ENCODE results near the gene SLC17A7.

SLC17A7 gene

DNA sequence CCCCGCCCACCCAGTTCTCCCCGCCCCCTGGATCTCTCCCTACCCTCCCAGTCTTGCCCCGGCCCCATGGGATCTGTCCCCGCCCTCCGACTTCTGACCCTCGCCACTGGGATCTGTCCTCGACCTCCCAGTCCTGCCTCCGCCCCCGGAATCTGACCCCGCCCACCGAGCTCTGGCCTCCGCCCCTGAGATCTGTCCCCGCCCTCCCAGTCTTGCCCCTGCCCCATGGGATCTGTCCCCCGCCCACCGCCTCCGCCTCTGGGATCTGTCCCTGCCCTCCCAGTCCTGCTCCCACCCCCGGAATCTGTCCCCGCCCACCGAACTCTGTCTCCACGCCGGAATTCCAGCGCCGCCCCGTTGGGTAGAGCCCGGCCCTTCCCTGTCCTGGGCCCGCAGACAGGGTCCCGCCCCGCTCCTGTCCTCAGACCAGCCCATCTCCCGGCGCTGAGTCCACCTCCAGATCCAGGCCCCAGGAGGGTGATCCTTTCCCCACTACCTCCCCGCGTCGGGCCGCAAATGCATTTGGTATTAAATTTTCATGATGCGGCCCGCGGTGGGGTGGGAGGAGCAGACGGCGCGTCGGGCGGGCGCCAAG, 1.5 kb upstream of the SLC17A7 start:
- H3K4me3 ChIP-seq (ENCODE audit: low read depth, low read length), result peak overlapping the region; percentile 77
- H3K27me3 ChIP-seq (ENCODE audit: control insufficient read depth, insufficient read depth, low read length), result peaks cover 42% of the 10 kb centered on the region
- no peak overlapping the region; the same call in 1 of the 2 replicates for H3K9ac ChIP-seq (ENCODE audit: low read depth, low read length)
- H3K36me3 ChIP-seq (ENCODE audit: control insufficient read depth, insufficient read depth, low read length), result peaks cover 12% of the 10 kb centered on the region
- H3K27ac ChIP-seq (ENCODE audit: low read depth, low read length), result peak overlapping the region; percentile 82
- peaks cover 10% of the 10 kb centered on the region for H3K4me1 ChIP-seq (ENCODE audit: control insufficient read depth, insufficient read depth, low read length)
- no peaks in the 10 kb centered on the region for H3K9me3 ChIP-seq (ENCODE audit: control insufficient read depth, insufficient read depth, low read length)

DNA sequence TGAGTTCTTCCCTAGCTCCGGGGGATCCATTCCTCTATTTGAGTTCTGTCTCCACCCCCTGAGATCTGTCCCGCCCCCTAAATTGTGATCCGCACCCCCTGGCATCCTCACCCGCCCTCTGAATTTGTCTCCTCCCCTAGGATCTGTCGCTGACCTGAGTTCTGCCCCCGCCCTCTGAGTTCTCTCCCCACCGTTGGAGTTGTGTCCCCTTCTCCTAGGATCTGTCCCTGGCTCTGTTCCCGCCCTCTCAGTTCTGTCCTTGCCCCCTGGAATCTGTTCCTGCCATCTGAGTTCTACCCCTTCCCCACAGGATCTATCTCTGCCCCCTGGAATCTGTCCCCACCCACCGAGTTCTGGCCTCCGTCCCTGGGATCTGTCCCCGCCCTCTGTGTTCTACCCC, 1.0 kb upstream of the SLC17A7 start:
- Histone ChIP-seq H3K27me3 (ENCODE audit: control insufficient read depth, insufficient read depth, low read length) (peaks cover 47% of the 10 kb centered on the region), H3K9ac (ENCODE audit: low read depth, low read length) (no peak overlapping the region), H3K4me1 (ENCODE audit: control insufficient read depth, insufficient read depth, low read length) (peaks cover 6% of the 10 kb centered on the region)

DNA sequence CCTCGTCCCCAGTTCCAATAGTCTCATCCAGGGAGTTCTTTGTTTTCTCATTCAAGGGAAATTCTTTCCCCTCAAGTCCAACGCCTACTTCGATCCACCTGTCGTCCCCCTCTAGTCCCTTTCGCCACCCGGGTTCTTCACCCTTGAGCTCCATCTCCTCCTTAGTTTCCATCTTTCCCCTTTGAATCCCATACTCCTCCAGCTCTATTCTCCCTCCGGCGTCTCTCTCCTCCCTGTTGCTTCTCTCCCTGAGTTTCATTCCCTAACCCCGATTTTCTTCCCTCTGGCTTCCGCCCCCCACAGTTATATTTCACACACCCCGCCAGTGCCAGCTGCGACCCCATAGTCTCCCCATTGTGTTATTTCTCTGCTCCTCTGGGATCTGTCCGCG, 628 bp upstream of the SLC17A7 start:
- Histone ChIP-seq H3K9ac (ENCODE audit: low read depth, low read length) (no peak overlapping the region), H3K27ac (ENCODE audit: low read depth, low read length) (no peak overlapping the region), H3K27me3 (ENCODE audit: control insufficient read depth, insufficient read depth, low read length) (peaks cover 51% of the 10 kb centered on the region), H3K36me3 (ENCODE audit: control insufficient read depth, insufficient read depth, low read length) (peaks cover 8% of the 10 kb centered on the region), H3K4me1 (ENCODE audit: control insufficient read depth, insufficient read depth, low read length) (peaks cover 6% of the 10 kb centered on the region), H3K4me3 (ENCODE audit: low read depth, low read length) (peak overlapping the region; percentile 55; the same call in 1 of the 2 replicates), H3K9me3 (ENCODE audit: control insufficient read depth, insufficient read depth, low read length) (no peaks in the 10 kb centered on the region)

More for the DNA sequence above, 1.0 kb upstream of the SLC17A7 start:
- peaks cover 12% of the 10 kb centered on the region for H3K36me3 ChIP-seq (ENCODE audit: control insufficient read depth, insufficient read depth, low read length)
- peak overlapping the region; percentile 55 for H3K4me3 ChIP-seq (ENCODE audit: low read depth, low read length)
- H3K27ac ChIP-seq (ENCODE audit: low read depth, low read length), result no peak overlapping the region
- H3K9me3 ChIP-seq (ENCODE audit: control insufficient read depth, insufficient read depth, low read length), result no peaks in the 10 kb centered on the region

DNA sequence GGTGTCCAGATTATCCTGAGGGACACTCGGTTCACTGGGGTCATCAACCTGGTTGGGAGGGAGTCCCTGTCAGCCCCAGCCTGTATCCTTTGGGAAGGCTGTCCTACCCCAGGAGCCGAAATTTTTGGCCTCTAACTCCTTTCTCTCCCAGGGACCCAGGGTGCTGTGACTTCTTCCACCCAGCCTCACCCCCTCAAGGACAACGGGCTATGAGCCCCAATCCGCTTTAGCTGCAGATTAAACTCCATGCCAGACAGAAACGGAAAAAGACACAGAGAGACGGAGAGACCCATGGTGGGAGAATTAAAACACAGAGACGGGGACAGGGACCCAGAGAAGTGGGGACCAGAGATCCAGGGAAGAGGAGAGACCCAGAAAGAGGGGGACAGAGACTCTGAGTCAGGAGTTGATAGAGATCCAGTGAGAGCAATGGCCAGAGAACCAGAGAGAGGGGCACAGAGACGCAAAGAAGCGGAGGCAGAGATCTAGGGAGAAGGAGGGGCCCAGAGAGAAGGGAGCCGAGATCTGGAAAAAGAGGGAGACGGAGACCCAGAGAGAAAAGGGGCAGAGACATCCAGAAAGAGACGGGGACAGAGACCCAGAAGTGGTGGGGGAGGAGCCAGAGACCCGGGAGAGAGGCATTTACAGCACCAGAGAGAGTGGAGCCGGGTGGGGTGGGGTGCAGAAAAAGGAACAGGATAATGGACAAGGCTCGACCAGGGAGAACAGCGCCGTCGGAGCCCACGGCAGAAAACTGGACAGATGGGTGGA, 703 bp downstream of the SLC17A7 start:
- Histone ChIP-seq H3K4me1 (ENCODE audit: control insufficient read depth, insufficient read depth, low read length) (peaks cover 6% of the 10 kb centered on the region), H3K27me3 (ENCODE audit: control insufficient read depth, insufficient read depth, low read length) (peaks cover 63% of the 10 kb centered on the region), H3K4me3 (ENCODE audit: low read depth, low read length) (peak overlapping the region; percentile 55), H3K36me3 (ENCODE audit: control insufficient read depth, insufficient read depth, low read length) (no peaks in the 10 kb centered on the region), H3K9me3 (ENCODE audit: control insufficient read depth, insufficient read depth, low read length) (no peaks in the 10 kb centered on the region), H3K9ac (ENCODE audit: low read depth, low read length) (no peak overlapping the region), H3K27ac (ENCODE audit: low read depth, low read length) (no peak overlapping the region)

DNA sequence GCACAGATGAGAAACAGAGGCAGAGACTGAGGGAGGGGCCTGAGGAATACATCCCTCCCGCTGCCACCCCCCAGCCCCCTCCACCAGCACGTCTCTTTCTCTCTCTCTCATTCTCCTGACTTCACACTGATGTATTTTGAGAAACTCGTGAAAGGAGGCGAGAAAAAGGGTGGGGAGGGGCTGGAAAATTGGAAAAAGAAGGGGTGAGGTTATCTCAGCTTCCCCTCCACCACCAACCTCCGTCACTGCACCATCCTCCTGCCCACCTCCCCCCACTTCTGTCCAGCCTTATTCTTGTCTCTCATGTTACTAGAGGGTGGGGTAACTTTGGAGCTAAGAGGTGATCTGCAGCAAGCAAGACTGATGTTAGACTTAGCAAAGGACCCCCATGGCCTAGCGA, 1.5 kb downstream of the SLC17A7 start:
- no peaks in the 10 kb centered on the region for H3K36me3 ChIP-seq (ENCODE audit: control insufficient read depth, insufficient read depth, low read length)
- H3K4me3 ChIP-seq (ENCODE audit: low read depth, low read length), result no peak overlapping the region
- H3K27ac ChIP-seq (ENCODE audit: low read depth, low read length), result no peak overlapping the region
- H3K4me1 ChIP-seq (ENCODE audit: control insufficient read depth, insufficient read depth, low read length), result peaks cover 6% of the 10 kb centered on the region
- no peak overlapping the region for H3K9ac ChIP-seq (ENCODE audit: low read depth, low read length)
- H3K9me3 ChIP-seq (ENCODE audit: control insufficient read depth, insufficient read depth, low read length), result no peaks in the 10 kb centered on the region
- H3K27me3 ChIP-seq (ENCODE audit: control insufficient read depth, insufficient read depth, low read length), result peaks cover 63% of the 10 kb centered on the region

DNA sequence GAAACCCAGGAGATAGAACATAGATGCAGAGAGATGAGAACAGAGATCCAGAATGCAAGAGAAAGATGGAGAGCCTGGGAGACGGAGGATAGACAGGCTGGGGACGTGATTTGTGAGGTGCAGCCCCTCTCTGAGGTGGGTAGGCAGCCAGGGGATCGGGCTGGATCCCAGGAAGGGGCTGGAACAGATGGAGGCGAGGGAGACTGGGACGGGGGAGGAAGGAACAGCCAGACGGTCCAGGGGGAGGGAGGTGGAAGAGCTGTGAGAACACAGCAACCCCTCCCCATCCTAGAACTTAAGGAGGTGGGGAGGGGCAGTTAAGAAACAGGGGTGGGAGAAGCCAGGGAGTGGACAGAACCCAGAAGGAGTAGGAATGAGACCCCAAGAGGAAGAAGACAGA, 3.1 kb downstream of the SLC17A7 start:
- Histone ChIP-seq H3K9me3 (ENCODE audit: control insufficient read depth, insufficient read depth, low read length) (no peaks in the 10 kb centered on the region), H3K27ac (ENCODE audit: low read depth, low read length) (no peak overlapping the region), H3K4me1 (ENCODE audit: control insufficient read depth, insufficient read depth, low read length) (peaks cover 9% of the 10 kb centered on the region), H3K9ac (ENCODE audit: low read depth, low read length) (no peak overlapping the region), H3K36me3 (ENCODE audit: control insufficient read depth, insufficient read depth, low read length) (no peaks in the 10 kb centered on the region), H3K27me3 (ENCODE audit: control insufficient read depth, insufficient read depth, low read length) (peaks cover 75% of the 10 kb centered on the region), H3K4me3 (ENCODE audit: low read depth, low read length) (no peak overlapping the region)

DNA sequence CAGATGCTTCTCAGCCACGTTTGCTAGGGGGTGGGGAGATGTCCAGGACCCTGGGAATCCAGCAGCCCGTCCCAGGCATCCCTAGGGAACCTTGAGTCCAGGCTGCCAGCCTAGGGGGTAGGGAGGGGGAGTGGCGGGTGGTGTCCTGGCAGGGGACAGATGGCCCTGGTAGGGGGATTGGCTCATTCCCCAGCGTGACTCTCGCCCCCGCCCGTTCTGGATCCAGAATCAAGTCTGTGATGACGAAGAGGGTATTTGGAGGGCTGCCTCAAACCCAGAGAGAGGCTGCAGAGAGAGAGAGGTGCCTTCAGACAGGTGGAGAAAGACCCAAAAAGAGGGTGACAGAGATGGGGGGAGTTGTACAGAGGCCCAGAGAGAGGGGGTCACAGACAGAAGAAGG, 4.1 kb downstream of the SLC17A7 start:
- Histone ChIP-seq H3K9me3 (ENCODE audit: control insufficient read depth, insufficient read depth, low read length) (no peaks in the 10 kb centered on the region), H3K36me3 (ENCODE audit: control insufficient read depth, insufficient read depth, low read length) (no peaks in the 10 kb centered on the region), H3K9ac (ENCODE audit: low read depth, low read length) (no peak overlapping the region), H3K4me1 (ENCODE audit: control insufficient read depth, insufficient read depth, low read length) (peaks cover 8% of the 10 kb centered on the region), H3K27ac (ENCODE audit: low read depth, low read length) (no peak overlapping the region), H3K27me3 (ENCODE audit: control insufficient read depth, insufficient read depth, low read length) (peaks cover 83% of the 10 kb centered on the region), H3K4me3 (ENCODE audit: low read depth, low read length) (no peak overlapping the region)

DNA sequence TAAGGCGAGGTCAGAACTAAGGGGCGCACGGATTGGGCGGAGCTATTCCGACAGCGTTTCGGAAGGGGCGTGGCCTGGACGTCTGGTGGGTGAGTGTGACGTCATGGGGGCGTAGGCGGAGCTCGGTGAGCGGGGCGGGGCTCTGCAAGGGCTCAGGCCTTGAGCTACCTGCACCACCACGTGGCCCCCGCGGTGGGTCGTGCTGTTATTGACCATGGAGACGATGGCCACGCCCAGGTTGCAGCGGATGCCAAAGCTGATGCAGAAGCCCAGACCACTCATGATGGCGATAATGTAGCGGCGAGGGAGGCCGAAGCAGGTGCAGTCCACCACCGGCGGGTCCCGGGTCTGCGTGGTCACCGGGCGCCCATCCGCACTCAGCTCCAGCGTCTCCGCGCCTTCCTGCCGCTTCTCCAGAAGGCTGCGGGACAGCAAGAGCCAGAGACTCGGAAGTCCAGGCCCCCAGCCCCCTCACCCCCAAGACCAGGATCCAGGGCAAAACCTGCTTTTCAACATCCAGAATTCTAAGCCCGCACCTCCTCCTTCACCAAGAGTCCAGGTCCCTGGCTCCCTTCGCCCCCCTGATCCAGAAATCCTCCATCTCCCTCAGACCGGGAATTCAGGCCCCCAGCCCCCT, 4.8 kb downstream of the SLC17A7 start:
- Histone ChIP-seq H3K9me3 (ENCODE audit: control insufficient read depth, insufficient read depth, low read length) (no peaks in the 10 kb centered on the region), H3K9ac (ENCODE audit: low read depth, low read length) (no peak overlapping the region), H3K36me3 (ENCODE audit: control insufficient read depth, insufficient read depth, low read length) (no peaks in the 10 kb centered on the region), H3K4me1 (ENCODE audit: control insufficient read depth, insufficient read depth, low read length) (peaks cover 4% of the 10 kb centered on the region; the same call in 1 of the 2 replicates), H3K4me3 (ENCODE audit: low read depth, low read length) (peak overlapping the region; percentile 14; the same call in 1 of the 2 replicates), H3K27ac (ENCODE audit: low read depth, low read length) (no peak overlapping the region), H3K27me3 (ENCODE audit: control insufficient read depth, insufficient read depth, low read length) (peaks cover 83% of the 10 kb centered on the region)

DNA sequence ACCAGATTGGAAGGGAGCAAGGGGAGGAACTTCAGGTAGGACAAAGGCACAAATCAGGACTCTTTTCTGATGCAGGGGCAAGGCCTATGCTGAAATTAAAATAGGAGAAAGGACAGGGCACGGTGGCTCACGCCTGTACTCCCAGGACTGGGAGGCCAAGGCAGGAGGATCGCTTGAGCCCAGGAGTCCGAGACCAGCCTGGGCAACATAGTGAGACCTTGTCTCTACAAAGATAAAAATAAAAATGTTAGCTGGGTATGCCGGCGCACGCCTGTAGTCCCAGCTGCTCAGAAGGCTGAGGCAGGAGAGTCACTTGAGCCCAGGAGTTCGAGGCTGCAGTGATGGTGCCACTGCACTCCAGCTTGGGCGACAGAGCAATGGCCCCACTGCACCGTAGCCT, 5.7 kb downstream of the SLC17A7 start:
- peaks cover 4% of the 10 kb centered on the region; the same call in 1 of the 2 replicates for H3K4me1 ChIP-seq (ENCODE audit: control insufficient read depth, insufficient read depth, low read length)
- peaks cover 81% of the 10 kb centered on the region for H3K27me3 ChIP-seq (ENCODE audit: control insufficient read depth, insufficient read depth, low read length)
- no peaks in the 10 kb centered on the region for H3K9me3 ChIP-seq (ENCODE audit: control insufficient read depth, insufficient read depth, low read length)
- H3K27ac ChIP-seq (ENCODE audit: low read depth, low read length), result no peak overlapping the region
- H3K4me3 ChIP-seq (ENCODE audit: low read depth, low read length), result no peak overlapping the region
- H3K36me3 ChIP-seq (ENCODE audit: control insufficient read depth, insufficient read depth, low read length), result no peaks in the 10 kb centered on the region
- no peak overlapping the region for H3K9ac ChIP-seq (ENCODE audit: low read depth, low read length)

DNA sequence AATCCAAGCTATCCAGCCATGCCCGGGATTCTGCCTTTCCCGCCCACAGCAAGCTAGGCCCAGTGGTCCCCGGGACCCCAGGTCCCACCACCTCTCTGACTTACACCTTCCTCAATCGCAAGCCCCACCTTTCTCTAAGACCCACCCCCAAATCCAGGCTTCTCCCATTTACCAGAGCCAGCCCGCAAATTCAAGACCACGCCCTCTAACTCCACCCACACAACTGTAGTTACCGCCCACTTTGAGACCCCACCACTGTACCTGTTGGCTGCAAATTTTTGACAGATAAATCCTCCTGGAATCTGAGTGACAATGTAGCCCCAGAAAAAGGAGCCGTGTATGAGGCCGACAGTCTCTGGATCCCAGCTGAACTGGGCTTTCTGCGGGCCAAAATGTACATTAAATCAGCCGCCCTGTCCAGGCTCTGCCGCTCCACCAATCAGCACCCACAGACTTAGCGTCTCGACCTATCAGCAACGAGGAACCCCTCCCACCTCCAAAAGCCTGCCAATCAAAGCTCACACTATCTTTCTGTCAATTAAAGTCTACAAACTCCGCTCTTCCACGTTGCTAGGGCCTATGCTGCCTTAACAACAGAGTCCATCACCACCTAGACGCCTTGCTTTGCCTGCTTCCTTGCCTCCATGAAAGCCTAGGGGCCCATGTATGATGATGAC, 6.3 kb downstream of the SLC17A7 start:
- no peaks in the 10 kb centered on the region for H3K9me3 ChIP-seq (ENCODE audit: control insufficient read depth, insufficient read depth, low read length)

More for the DNA sequence above, 6.3 kb downstream of the SLC17A7 start:
- Histone ChIP-seq H3K27ac (ENCODE audit: low read depth, low read length) (no peak overlapping the region), H3K27me3 (ENCODE audit: control insufficient read depth, insufficient read depth, low read length) (peaks cover 77% of the 10 kb centered on the region), H3K4me3 (ENCODE audit: low read depth, low read length) (no peak overlapping the region), H3K36me3 (ENCODE audit: control insufficient read depth, insufficient read depth, low read length) (no peaks in the 10 kb centered on the region), H3K9ac (ENCODE audit: low read depth, low read length) (no peak overlapping the region), H3K4me1 (ENCODE audit: control insufficient read depth, insufficient read depth, low read length) (peaks cover 4% of the 10 kb centered on the region; the same call in 1 of the 2 replicates)

Measured in HUES48 (cell line).